Thyroid gland (tissue), 4 donors: Measurements from ENCODE around the gene SMTN.

Experiments used
- POLR2A ChIP-seq, 2 donors: fragments of 450-650 bp; IDR thresholded peaks; one replicate each; pipeline ENCODE4 v1.6.1; 2017; ENCODE audit warnings: antibody characterized with exemption in 2 of 2, mild to moderate bottlenecking in 2 of 2, moderate library complexity in 1 of 2
- TF ChIP-seq, protein P1 (sequence below), 6 experiments: fragments of 200-600 bp in 3 of 6; fragments of 450-650 bp in 3 of 6; sonication (generic) in 3 of 6; IDR thresholded peaks; one replicate each; pipeline ENCODE4 v1.5.1; 2016 to 2019; ENCODE audit warnings: antibody characterized with exemption in 6 of 6, mild to moderate bottlenecking in 2 of 6, inconsistent platforms in 1 of 6, moderate library complexity in 1 of 6

GRCh38 chr22:31135706-31136105, 54.6 kb downstream of the SMTN start:
- TF ChIP-seq, protein P1, sequence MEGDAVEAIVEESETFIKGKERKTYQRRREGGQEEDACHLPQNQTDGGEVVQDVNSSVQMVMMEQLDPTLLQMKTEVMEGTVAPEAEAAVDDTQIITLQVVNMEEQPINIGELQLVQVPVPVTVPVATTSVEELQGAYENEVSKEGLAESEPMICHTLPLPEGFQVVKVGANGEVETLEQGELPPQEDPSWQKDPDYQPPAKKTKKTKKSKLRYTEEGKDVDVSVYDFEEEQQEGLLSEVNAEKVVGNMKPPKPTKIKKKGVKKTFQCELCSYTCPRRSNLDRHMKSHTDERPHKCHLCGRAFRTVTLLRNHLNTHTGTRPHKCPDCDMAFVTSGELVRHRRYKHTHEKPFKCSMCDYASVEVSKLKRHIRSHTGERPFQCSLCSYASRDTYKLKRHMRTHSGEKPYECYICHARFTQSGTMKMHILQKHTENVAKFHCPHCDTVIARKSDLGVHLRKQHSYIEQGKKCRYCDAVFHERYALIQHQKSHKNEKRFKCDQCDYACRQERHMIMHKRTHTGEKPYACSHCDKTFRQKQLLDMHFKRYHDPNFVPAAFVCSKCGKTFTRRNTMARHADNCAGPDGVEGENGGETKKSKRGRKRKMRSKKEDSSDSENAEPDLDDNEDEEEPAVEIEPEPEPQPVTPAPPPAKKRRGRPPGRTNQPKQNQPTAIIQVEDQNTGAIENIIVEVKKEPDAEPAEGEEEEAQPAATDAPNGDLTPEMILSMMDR (IDR thresholded peaks at IDR 0.05), result no peak
- no peak for TF ChIP-seq POLR2A (IDR thresholded peaks at IDR 0.05)
